Stimulated activated CD4-positive, alpha-beta T cell treated with anti-CD3 and anti-CD28 coated beads, Interleukin-15, amount 100 ng/mL, for 48 hours (primary cell): ENCODE data around the gene PPIF.

Source experiments
- DNase-seq, 2 donors: peaks; one replicate each; pipeline ENCODE4 v3.0.0-alpha.2; 2020; ENCODE audit warnings: low read depth in 2 of 2

Gene PPIF

DNA sequence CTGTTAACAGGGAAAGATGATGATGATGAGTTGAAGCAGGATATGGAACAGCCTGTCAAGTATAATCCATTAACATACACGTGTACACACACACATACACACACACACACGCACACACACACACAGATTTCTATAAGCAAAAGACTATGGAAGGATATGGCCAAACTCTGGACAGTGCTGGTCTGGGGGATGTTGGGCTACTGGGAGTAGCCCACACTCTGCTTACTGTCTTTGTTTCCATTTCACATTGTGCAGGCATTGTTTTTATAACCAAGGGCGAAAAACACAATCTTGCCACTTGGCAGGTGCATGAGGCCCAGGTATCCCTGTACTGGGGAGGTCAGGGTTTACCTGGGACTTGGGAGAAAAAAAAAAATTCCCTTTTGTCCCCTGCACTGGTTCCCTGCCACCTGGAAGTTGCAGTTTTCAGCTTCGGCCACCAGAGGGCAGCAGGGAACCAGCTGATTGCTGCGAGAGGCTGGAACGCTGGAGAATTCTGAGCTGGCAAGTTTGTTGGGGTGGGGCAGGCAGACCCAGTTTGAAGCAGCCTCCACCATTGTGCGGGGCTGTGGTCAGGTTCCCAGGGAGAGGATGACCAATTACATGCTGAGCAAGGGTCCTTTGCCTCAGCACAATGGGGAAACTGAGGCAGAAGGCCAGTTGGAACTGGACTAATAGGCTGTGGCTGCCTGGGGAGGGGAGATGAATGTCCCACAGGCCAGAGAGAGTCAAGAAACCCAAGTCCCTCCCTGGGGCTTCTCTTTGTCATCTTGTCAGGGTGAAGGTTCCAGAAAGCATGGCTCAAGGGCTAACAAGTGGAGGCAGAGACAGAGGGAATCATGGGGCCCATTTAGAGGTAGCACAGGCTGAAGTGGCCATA is 27.3 kb downstream of the PPIF start:
- DNase-seq, result peak; percentile 35 to 65

DNA sequence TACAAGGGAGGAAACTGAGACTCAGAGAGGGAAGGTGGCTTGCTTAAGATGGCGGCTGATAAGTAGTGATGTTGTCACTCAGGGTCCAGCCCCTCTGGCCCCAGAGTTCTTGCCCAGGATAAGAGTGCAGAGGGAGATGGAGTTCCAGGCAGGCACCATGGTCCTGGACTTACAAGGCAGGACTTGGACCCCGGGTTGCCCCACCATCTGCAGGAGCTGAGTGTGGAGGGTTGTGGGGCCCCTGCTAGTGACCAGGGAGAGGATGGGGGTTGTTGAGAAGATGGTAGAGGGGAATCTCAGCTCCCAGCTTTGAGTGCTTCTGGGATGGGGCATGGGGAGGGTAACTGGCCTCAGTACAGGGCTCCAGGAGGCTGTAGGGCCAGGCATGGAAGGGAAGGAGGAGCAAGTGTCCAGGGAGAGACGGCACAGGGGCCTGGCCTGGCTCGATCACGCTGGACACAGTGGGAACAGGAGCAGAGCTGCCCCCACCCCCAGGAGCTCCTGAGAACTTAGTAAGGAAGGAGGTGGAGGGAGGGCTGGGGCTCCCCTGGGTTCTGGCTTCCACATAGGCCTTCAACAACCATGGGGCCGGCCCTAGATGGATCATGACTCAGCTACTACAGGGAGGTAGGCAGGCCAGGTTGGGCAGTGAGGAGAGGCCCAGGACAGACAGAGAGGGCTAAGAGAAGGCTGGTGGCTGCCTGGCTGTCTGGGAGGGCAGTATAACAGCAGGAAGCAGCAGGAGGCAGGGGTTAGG is 28.2 kb downstream of the PPIF start:
- no peak for DNase-seq

DNA sequence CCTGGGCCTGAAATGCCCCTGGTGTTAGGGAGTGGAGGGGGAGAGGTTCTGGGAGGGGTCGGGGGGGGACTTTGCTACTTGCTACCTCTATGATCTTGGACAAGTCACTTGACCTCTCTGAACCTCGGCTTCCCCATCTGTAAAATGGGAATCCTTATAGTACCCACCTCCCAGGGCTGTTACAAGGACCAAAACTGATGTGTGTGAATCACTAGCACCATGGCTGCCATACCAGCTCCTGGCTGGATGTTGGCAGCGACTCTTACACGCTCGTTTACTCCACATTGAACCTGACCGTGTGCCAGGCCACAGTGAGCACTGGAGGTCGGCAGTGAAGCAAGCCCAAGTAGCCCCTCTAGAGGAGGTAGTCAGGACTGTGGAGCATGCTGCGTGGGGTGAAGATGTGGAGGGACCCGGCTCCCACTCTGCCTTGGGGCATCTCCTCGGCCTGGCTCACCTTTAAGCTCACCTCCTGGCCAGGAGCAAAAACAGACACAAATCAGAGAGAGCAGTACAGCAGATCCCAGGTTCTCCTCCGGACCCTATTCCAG is 28.9 kb downstream of the PPIF start:
- DNase-seq, result no peak

DNA sequence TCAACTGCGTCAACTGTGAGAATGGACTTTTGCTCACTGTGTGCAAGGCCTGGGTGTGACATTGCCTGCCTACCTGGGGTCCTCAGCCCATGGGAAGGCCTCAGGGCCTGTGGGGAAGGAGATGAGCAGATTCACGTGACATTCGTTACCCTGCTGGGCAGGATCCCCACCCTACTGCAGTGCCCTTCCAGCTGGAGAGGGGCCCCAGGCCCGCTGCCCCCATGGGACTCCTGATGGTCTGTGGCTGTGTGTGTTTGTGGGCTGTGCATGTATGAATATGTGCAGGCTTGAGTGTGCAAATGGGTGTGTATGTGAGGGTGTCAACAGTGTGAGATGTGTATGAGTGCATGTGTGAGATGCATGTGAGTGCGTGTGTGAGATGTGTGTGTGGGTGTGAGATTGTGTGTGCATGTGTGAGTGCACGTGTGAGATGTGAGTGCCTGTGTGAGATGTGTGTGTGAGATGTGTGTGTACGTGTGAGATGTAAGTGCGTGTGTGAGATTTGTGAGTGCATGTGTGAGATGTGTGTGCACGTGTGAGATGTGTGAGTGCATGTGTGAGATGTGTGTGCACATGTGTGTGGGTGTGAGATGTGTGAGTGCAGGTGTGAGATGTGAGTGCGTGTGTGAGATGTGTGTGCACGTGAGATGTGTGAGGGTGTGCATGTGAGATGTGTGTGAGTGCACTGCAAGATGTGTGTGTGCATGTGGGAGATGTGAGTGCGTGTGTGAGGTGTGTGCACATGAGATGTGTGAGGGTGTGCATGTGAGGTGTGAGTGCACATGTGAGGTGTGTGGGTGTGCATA is 29.7 kb downstream of the PPIF start:
- no peak for DNase-seq

DNA sequence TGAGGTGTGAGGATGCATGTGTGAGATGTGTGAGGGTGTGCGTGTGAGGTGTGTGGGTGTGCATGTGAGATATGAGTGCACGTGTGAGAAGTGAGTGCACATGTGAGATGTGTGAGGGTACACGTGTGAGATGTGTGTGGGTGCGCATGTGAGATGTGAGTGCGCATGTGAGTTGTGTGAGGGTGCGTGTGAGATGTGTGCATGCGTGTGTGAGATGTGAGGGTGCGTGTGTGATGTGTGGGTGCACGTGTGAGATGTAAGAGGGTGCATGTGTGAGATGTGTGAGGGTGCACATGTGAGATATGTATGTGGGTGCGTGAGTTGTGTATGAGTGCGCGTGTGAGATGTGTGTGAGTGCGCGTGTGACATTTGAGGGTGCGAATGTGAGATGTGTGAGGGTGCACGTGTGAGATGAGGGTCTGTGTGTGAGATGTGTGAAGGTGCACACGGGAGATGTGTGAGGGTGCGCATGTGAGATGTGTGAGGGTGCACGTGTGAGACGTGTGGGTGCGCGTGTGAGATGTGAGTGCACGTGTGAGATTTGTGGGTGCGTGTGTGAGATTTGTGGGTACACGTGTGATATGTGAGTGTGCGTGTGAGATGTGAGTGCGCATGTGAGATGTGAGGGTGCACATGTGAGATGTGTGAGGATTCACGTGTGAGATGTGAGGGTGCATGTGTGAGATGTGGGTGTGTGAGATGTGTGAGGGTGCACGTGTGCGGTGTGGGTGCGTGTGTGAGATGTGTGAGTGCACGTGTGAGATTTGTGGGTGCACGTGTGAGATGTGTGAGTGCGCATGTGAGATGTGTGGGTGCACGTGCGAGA is 30.5 kb downstream of the PPIF start:
- no peak for DNase-seq

DNA sequence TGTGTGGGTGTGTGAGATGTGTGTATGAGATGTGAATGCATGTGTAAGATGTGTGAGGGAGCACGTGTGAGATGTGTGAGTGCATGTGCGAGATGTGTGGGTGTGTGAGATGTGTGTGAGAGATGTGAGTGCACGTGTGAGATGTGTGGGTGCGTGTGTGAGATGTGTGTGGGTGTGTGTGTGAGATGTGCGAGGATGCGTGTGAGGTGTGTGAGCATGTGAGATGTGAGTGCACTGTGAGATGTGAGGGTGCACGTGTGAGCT is 31.0 kb downstream of the PPIF start:
- DNase-seq, result no peak

DNA sequence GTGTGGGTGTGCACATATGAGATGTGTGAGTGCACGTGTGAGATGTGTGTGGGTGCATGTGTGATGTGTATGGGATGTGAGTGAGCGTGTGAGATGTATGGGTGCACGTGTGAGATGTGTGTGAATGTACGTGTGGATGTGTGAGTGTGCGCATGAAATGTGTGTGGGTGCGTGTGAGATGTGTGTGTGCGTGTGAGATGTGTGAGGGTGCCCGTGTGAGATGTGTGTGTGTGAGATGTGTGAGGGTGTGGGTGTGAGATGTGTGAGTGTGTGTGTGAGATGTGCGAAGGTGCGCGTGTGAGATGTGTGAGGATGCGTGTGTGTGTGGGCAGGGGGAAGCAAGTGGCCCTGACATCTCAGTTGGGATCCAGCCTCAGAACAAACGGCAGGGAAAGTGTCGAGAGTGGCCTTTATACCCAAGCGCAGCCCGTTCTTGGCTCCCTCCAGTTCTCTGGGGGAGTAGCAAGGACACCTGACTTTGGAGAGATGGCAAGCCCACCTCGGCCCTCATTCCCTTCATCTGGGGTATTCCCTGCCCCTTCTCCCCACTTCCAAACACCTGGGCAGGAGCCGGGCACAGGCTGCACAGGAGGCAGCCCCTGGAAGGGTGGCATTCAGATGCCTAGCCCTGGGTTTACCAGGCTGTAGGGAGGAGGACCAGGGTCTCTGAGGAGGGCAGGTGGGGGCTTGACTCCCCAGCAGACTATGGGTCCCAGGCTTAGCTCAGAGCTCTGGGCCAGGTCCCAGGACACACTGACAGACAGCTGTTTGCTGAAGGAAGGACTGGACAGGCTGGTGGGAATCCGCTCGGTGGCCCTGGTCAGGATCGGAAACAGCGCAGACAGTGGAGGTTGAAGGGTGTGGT is 31.6 kb downstream of the PPIF start:
- no peak for DNase-seq

DNA sequence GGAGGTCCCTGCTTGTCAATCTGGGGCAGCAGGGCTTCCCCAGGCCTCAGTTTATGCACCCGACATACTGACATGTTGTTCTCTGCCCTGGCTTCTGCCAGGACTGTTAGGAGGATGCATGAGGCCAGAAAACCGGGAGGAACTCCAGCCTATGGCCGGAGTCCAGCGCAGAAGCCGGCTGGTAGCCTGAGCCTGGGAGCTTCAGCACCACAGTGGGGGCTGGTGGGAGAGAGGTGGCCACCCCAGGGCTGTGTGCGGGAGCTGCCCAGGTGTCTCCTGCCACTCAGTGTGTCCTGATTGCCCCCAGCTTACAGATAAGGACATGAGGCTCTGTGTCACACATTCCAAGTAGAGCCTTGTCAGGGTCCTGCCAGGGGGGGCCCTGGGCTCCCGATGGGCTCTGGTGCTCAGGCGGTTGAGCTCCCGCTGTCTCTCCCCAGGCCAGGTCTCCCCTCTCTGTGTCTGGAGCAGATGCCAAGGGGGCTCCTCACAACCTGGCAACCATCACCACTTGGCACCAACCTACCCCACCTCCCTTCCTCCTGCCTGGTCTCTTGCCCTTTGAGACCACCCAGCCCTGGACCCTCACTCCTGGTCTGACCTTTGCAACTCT is 32.3 kb downstream of the PPIF start:
- no peak for DNase-seq

DNA sequence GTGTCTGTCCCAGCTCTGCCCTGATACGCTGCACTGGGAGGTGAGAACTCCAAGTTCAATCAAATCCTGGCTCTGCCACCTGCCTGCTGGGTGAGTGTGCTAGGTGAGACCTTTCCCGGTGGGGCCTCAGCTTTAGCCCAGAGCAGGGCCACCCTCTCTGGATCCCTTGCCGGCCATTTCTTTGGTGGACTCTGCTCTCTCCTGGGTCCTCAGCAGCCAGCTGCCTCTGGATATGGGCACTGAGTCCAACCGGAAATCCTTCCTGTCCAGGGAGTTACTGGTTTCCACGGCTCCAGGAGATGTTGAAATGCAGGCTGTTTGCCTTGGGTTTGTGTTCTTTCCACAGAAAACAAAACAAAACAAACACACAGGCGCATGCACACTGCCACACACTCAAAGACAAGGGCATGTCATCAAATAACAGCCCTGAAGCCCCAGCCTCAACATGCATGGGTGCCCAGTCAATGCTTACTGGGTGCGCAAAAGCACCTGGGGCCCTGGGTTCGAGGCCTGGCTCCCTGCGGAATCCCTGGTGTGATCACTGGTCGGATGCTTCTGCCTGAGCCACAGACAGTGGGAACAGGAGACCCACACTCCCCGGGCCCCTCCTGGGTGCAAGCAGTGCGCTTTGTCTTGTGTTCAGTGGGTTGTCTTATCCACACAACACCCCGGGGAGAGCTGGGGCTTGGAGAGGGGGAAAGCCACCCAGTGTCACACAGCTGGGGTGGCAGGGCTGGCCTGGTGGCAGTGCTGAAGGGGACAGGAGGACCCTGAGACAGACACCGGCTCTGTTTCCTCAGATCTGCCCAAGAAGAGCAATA is 33.1 kb downstream of the PPIF start:
- DNase-seq, result no peak

DNA sequence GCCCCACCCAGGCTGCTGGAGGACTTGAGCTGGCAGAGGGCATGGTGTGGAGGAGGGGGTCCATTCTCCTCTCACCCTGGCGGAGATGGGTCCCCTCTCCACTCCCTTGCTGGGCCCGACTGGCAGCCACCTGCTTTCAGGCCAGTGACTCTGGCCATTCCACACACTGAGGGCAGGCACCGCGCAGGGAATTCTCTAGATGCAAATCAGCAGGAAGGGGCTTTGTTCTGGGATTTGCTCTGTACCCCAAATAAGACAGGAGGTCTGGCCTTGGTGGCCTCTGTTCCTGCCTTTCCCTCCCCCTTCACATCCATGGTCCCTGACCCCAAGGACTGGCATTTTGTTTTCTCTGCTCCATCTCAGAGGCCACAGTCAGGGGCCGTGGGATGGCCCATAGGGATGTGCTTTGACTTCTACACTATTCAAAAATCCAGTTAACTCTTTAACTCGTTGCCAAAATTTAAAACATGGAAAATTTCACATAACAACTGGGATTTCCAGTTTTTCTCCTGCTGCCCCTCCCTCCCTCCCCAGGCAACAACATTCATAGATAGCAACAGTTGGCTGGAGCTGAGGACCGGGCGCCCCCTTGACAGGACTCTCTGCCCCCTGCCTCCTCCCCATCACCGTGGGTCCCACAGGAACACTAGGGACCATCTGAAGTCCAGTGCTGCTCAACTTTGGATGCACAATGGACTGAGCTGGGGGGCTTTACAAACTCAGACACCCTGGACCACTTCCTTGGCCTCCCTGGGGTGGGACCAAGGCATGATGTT is 33.9 kb downstream of the PPIF start:
- no peak for DNase-seq

DNA sequence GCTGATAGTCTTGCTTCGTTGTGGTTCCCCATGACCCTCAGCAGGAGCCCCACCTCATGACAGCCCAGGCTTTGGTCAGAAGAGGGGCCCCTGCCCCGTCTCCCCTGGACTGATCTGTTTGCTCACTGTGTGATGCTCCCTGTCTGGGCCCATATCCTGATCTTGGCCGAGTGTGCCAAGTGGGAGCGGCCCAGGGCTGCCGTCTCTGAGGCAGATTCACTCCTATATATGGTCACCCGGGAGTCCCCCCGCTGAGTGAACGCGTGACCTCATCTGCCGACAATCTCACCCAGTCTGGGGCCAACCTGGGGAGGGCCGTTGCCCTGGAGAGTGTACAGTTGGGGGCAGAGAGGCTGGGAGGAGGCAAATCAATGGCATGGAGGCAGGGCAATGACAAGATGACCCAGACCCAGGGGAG is 34.5 kb downstream of the PPIF start:
- DNase-seq, result no peak

DNA sequence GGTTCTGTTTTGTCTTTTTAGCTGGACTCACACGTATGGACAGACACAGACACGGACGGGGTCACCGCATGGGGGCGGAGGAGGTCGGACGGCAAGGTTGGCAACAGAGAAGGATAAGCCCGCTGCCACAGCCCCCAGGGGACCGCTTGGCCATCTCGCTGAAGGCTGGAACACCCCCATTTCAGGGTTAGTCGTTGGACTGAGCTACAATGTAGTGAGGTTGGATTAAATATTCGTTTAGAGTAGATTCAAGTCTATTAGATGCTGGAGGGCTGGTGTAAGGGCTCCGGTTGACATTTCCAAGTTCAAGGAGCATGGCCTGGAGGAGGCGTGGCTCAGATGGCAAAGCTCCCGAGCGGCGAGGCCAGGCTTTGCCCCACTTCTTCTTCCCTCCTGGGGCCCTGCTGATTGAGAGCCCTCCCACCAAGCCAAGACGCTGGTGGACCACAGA is 35.2 kb downstream of the PPIF start:
- DNase-seq, result no peak

DNA sequence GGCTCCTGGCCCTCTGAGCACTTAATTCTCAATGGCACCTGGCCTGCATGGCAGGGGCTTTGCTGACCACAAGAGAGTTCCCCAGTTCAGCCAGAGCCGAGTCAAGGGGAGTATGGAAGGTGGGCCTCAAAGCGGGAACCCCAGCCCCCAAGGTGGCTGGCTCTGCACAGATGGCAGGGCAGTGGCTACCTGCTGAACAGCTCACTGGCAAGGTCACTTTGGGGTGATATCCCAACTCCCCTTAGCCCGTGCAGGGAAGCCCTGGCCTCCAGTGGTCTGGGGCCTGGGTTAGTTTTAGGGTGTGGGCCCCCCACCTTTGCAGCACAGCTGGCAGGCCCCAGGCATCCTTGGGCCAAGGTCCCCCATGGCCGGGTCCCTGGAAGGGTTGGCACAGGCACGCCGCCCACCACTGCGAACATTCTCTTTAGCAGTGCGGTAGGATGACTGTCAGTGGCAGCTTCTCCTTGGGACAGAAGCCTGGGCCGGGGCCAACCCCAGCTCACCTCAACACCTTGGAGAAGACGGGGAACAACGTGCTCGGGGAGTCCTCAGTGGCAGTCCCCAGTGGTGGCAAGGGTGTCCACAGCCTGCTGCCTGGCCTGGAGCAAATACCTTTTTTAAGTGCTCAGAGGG is 36.8 kb downstream of the PPIF start:
- DNase-seq, result no peak

DNA sequence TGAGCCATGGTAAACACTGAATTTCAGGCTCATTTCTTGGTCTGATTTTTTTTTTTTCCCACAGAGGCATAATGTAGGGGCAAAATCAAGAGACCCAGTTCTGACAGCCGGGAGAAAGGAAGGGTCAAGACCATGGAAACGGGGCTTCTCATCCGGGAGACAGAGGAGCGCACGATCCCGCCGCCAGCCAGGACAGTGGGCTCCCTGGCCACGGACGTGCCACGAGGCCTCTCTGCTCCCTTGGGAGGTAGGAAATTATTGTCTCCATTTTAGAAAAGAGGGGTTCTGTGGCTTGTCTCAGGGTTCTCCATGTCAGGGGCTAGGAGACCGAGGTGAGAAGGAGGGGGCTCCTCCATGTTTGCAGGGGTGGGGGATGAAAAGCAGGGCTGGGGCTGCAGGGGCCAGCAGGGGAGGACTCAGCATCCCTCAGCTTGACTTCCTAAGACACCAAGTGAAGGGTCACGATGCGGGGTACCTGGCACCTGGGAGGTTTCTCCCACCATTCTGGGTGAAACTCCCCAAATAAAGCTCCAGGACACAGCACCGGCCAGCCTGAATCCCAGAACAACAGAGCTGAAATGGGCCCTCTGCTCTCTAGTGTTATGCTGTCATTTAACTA is 37.6 kb downstream of the PPIF start:
- no peak for DNase-seq

DNA sequence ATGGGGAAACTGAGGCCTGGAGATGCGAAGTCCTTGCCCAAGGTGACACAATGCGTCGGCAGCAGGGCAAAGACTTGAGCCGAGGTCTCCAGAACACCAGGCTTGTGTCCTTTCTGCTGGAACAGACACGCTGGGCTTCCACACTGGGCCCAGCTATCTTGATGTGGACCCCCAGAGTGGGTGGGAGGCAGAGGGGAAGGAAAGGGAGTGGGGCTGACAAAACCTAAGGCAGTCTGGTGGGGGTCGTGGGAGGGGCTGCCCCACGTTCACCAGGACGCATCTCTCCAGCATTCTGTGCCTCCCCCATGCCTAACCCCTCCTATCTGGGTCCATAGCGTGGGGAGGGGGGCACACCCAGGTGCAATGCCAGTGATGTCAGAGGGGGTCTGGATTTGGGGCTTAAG is 38.1 kb downstream of the PPIF start:
- DNase-seq, result no peak

DNA sequence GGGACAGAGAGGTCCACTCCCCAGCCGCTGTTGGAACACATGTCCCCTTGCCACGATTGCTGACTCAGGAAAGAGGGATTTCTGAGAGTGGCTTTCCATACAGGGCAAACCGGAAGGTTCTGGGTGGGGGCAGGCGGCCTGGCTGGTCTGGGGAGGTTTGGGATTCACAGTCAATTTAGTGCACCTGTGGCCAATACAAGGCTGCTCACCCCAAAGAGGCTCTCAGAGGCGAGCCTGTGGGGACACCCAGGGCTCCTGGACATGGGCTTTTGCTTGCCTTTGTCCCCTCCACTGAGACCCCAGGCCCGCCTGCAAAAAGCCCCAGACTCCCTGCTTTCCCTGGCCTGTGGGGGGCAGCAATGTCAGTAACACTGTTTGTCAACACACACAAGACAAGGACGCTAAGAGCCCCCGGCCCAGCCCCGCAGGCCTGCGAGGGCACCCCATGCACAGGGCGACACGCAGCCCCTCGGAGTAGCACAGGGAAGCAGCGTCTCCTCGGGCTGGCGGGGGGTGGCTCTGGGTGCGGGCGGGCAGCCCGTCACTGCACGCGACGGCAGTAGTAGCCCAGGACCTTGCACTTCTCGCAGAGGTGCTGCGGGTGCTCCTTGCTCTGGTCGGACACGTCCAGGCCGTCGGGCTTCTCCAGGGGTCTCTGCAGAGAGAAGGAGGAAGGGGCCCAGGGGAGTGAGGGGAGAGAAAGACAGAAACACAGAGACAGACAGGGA is 38.7 kb downstream of the PPIF start:
- no peak for DNase-seq
